NCI-H2227 treated with DMSO at 0.1 percent for 48 hours (cell line): Measurements from ENCODE around the gene BLCAP.
A peak's percentile ranks its signal among the peaks of the same experiment; 100 is the strongest.

ENCODE experiments used
- DNase-seq: peaks from one replicate; lab custom pipeline; 2025; lab: John Stamatoyannopoulos, UW

BLCAP gene

GRCh38 chr20:37529214-37529967, 1.7 kb upstream of the BLCAP start:
- no peak for DNase-seq

- DNase-seq, result no peak
These were observed 954 bp upstream of the BLCAP start for GRCh38 chr20:37528446-37529213.

GRCh38 chr20:37526839-37527637, 638 bp downstream of the BLCAP start:
- no peak for DNase-seq

GRCh38 chr20:37526238-37526838, 1.3 kb downstream of the BLCAP start:
- DNase-seq, result no peak

- no peak for DNase-seq
These were observed 1.9 kb downstream of the BLCAP start for GRCh38 chr20:37525810-37526209.

GRCh38 chr20:37524859-37525708, 2.6 kb downstream of the BLCAP start:
- DNase-seq, result no peak

- no peak for DNase-seq
These were observed 3.6 kb downstream of the BLCAP start for GRCh38 chr20:37523911-37524700.

GRCh38 chr20:37523012-37523391, 4.7 kb downstream of the BLCAP start:
- DNase-seq, result no peak

- DNase-seq, result peak; percentile 66
These were observed 5.2 kb downstream of the BLCAP start for GRCh38 chr20:37522260-37523011.

- DNase-seq, result peak; percentile 20
These were observed 6.5 kb downstream of the BLCAP start, which contains the start of gene NNAT for GRCh38 chr20:37521061-37521771. NNAT (plus strand) TSS chr20:37521250; CDS start chr20:37521332, 82 bp downstream.

GRCh38 chr20:37520419-37520955, 7.2 kb downstream of the BLCAP start:
- DNase-seq, result no peak

GRCh38 chr20:37519508-37520418, 7.9 kb downstream of the BLCAP start:
- no peak for DNase-seq

GRCh38 chr20:37518606-37519507, 8.8 kb downstream of the BLCAP start:
- DNase-seq, result no peak

- no peak for DNase-seq
These were observed 9.6 kb downstream of the BLCAP start for GRCh38 chr20:37518059-37518458.

GRCh38 chr20:37516811-37517750, 10.6 kb downstream of the BLCAP start:
- DNase-seq, result no peak
